HCT116 (cell line): Measurements from ENCODE around the gene MYO1B. TPM values are rescaled to one million over a fixed set of nuclear protein-coding genes. Genes with fewer than 3 reads are reported as not detected.

Source experiments
- ATAC-seq: fragments of 200-7000 bp; cut with Tn5 transposase; 2 replicates; pipeline ENCODE4 v1.9.1; 2020; ENCODE audit warnings: mild to moderate bottlenecking, moderate library complexity
- BruUV-seq: library from RNA; stranded (reverse); fragments of 400-500 nt; replicated peaks from 2 replicates; lab custom pipeline; 2021; lab: Mats Ljungman, UMichigan
- CTCF ChIA-PET: fragments of 300-600 bp; sonication (Branson Sonifier 250); formaldehyde crosslinking; loops from one replicate; lab custom pipeline; 2021; ENCODE audit warnings: antibody characterized with exemption; lab: Charles Lee
- POLR2A ChIA-PET: fragments of 300-600, 350-600 bp; sonication (Branson Sonifier 250); formaldehyde crosslinking; loops from one replicate; lab custom pipeline; 2021; ENCODE audit warnings: antibody characterized with exemption; lab: Charles Lee
- RAD21 ChIA-PET, 2 experiments: fragments of 300-600 bp; sonication (Branson Sonifier 250); formaldehyde crosslinking; loops; one replicate each; lab custom pipeline; 2023; ENCODE audit warnings: low total read pairs in 2 of 2; ENCODE audit not compliant: uncharacterized antibody in 2 of 2, unreplicated experiment in 2 of 2, low non-redundant PET in 1 of 2; lab: Charles Lee
- DNase-seq: peaks from one replicate; pipeline ENCODE4 v3.0.0-alpha.2; 2010; ENCODE audit warnings: low read depth, low spot score
- H2AFZ ChIP-seq: fragments of 200-600 bp; shearing (Covaris generic), sonication (generic); 2 replicates; pipeline ENCODE4 v1.6.1; 2017; ENCODE audit warnings: low read depth, mixed run types, mixed read lengths, antibody characterized with exemption, low read length; ENCODE audit not compliant: poor library complexity, severe bottlenecking
- H3K27ac ChIP-seq: 2 replicates; pipeline ENCODE4 v1.5.1; 2012; ENCODE audit warnings: low read depth, low read length
- H3K27me3 ChIP-seq: fragments of 200-600 bp; sonication (generic); 2 replicates; pipeline ENCODE4 v1.6.1; 2016; ENCODE audit warnings: mixed run types, low read length, mixed read lengths; ENCODE audit not compliant: insufficient read depth
- H3K36me3 ChIP-seq, 2 experiments: fragments of 200-500 bp in 1 of 2; fragments of 200-600 bp in 1 of 2; sonication (Bioruptor generic) in 1 of 2; sonication (generic) in 1 of 2; 2 replicates each; pipeline versions ENCODE4 v1.5.1 to v1.6.1; 2014 to 2016; ENCODE audit warnings: low read length in 2 of 2, inconsistent platforms in 1 of 2, mixed read lengths in 1 of 2, mixed run types in 1 of 2; ENCODE audit not compliant: insufficient read depth in 2 of 2, control insufficient read depth in 1 of 2
- H3K4me1 ChIP-seq, 2 experiments: fragments of 200-600 bp in 1 of 2; sonication (generic) in 1 of 2; 2 replicates each; pipeline versions ENCODE4 v1.5.1 to v1.6.1; 2012 to 2017; ENCODE audit warnings: low read length in 2 of 2, inconsistent platforms in 1 of 2, mild to moderate bottlenecking in 1 of 2, mixed read lengths in 1 of 2, mixed run types in 1 of 2, moderate library complexity in 1 of 2; ENCODE audit not compliant: insufficient read depth in 2 of 2, control insufficient read depth in 1 of 2
- H3K4me2 ChIP-seq: fragments of 200-600 bp; sonication (generic); 2 replicates; pipeline ENCODE4 v1.6.1; 2017; ENCODE audit warnings: mixed run types, low read length, mixed read lengths
- H3K4me3 ChIP-seq, 2 experiments: fragments of 200-600 bp in 1 of 2; sonication (generic) in 1 of 2; replicated peaks in 1 of 2; 2 replicates each; pipeline ENCODE4 v1.5.1; 2011 to 2016; ENCODE audit warnings: low read length in 2 of 2, control low read depth in 1 of 2, low read depth in 1 of 2, mild to moderate bottlenecking in 1 of 2, mixed read lengths in 1 of 2, mixed run types in 1 of 2
- H3K79me2 ChIP-seq: fragments of 200-600 bp; sonication (generic); 2 replicates; pipeline ENCODE4 v1.6.1; 2017; ENCODE audit warnings: mild to moderate bottlenecking, mixed run types, low read length, moderate library complexity, mixed read lengths; ENCODE audit not compliant: insufficient read depth
- H3K9ac ChIP-seq: fragments of 200-600 bp; sonication (generic); 2 replicates; pipeline ENCODE4 v1.6.1; 2016; ENCODE audit warnings: low read length, mixed read lengths
- H3K9me2 ChIP-seq: fragments of 200-600 bp; sonication (generic), shearing (Covaris generic); 2 replicates; pipeline ENCODE4 v1.6.1; 2017; ENCODE audit warnings: mixed run types, mild to moderate bottlenecking, moderate library complexity; ENCODE audit not compliant: insufficient read depth
- H3K9me3 ChIP-seq, 2 experiments: fragments of 200-500 bp in 1 of 2; fragments of 200-600 bp in 1 of 2; sonication (Bioruptor generic) in 1 of 2; sonication (generic) in 1 of 2; 2 replicates each; pipeline ENCODE4 v1.6.1; 2014 to 2017; ENCODE audit warnings: low read length in 2 of 2, mixed read lengths in 2 of 2, inconsistent platforms in 1 of 2, low read depth in 1 of 2, mild to moderate bottlenecking in 1 of 2, mixed run types in 1 of 2, moderate library complexity in 1 of 2; ENCODE audit not compliant: control insufficient read depth in 1 of 2, insufficient read depth in 1 of 2
- H4K20me1 ChIP-seq: fragments of 200-600 bp; sonication (generic), shearing (Covaris generic); 2 replicates; pipeline ENCODE4 v1.6.1; 2017; ENCODE audit warnings: mixed run types, mild to moderate bottlenecking, moderate library complexity; ENCODE audit not compliant: insufficient read depth
- ATF3 ChIP-seq: IDR thresholded peaks from 2 replicates; pipeline ENCODE4 v1.6.1; 2012
- CBX3 ChIP-seq: IDR thresholded peaks from 2 replicates; pipeline ENCODE4 v1.6.1; 2012; ENCODE audit warnings: low read depth
- CEBPB ChIP-seq: IDR thresholded peaks from 2 replicates; pipeline ENCODE4 v1.6.1; 2012; ENCODE audit warnings: low read depth
- EGR1 ChIP-seq: IDR thresholded peaks from 2 replicates; pipeline ENCODE4 v1.6.1; 2012; ENCODE audit warnings: low read depth
- ELF1 ChIP-seq: IDR thresholded peaks from 2 replicates; pipeline ENCODE4 v1.6.1; 2012; ENCODE audit warnings: low read depth, borderline replicate concordance
- FOSL1 ChIP-seq: IDR thresholded peaks from 2 replicates; pipeline ENCODE4 v1.6.1; 2012; ENCODE audit warnings: low read depth
- JUND ChIP-seq: IDR thresholded peaks from 2 replicates; pipeline ENCODE4 v1.6.1; 2012
- RAD21 ChIP-seq: IDR thresholded peaks from 2 replicates; pipeline ENCODE4 v1.6.1; 2012; ENCODE audit warnings: low read depth, mild to moderate bottlenecking
- SP1 ChIP-seq: IDR thresholded peaks from 2 replicates; pipeline ENCODE4 v1.6.1; 2012; ENCODE audit warnings: low read depth
- SRF ChIP-seq: IDR thresholded peaks from 2 replicates; pipeline ENCODE4 v1.6.1; 2012; ENCODE audit warnings: low read depth
- TCF7L2 ChIP-seq: IDR thresholded peaks from 2 replicates; pipeline ENCODE4 v1.7.0; 2011; ENCODE audit warnings: borderline replicate concordance, inconsistent platforms; ENCODE audit not compliant: insufficient read depth, insufficient read length; ENCODE audit errors: extremely low read depth
- ZFX ChIP-seq: fragments of 450-650 bp; IDR thresholded peaks from 2 replicates; pipeline ENCODE4 v1.6.1; 2017
- intact Hi-C: fragments of 100-400 bp; cut with micrococcal nuclease; formaldehyde crosslinking; loops from 2 replicates; pipeline ENCODE4 v1.10.0; 2022
- total RNA-seq: library from RNA; stranded (reverse); gene quantifications from one replicate; pipeline ENCODE4 v1.2.1, GENCODE V29; 2021; ENCODE audit not compliant: unreplicated experiment
- TF ChIP-seq, protein P1 (sequence below), 3 experiments: fragments of 200-600 bp in 1 of 3; sonication (generic) in 1 of 3; IDR thresholded peaks in 2 of 3; conservative IDR thresholded peaks in 1 of 3; 2 replicates each; pipeline ENCODE4 v1.5.1; 2012 to 2017; ENCODE audit warnings: low read depth in 2 of 3, low read length in 2 of 3, antibody characterized with exemption in 1 of 3, borderline replicate concordance in 1 of 3, control low read depth in 1 of 3, mild to moderate bottlenecking in 1 of 3, mixed read lengths in 1 of 3, mixed run types in 1 of 3, moderate library complexity in 1 of 3; ENCODE audit not compliant: insufficient read depth in 1 of 3
- TF ChIP-seq, protein P2 (sequence below): IDR thresholded peaks from 2 replicates; pipeline ENCODE4 v1.6.1; 2012; ENCODE audit warnings: low read depth

MYO1B gene
- total RNA-seq, 1 experiment from 2014 or later: 51.7 TPM

GRCh38 chr2:191451116-191451515 lies 205.9 kb downstream of the MYO1B start:
- ChIA-PET RAD21 (no interaction called here), CTCF (no interaction called here)
- BruUV-seq: no TSS peak
- Histone ChIP-seq H3K9ac (no peak overlapping the region), H3K36me3 (no peaks in the 10 kb centered on the region), H4K20me1 (no peaks in the 10 kb centered on the region), H3K4me2 (no peak overlapping the region), H3K27ac (no peak overlapping the region), H3K9me3 (no peaks in the 10 kb centered on the region), H2AFZ (no peak overlapping the region), H3K27me3 (no peaks in the 10 kb centered on the region)
- DNase-seq (no peak), ATAC-seq (no peak)
- intact Hi-C loops: no loop called here
- TF ChIP-seq CEBPB (no peak), EGR1 (no peak), SP1 (no peak), SRF (no peak), ELF1 (no peak), RAD21 (no peak), ATF3 (no peak), TCF7L2 (no peak)
- TF ChIP-seq, all 23 proteins: peak for 0
- Histone ChIP-seq H3K9me2 (no peaks in the 10 kb centered on the region; the same call in 1 of the 2 replicates), H3K4me3 (no peak overlapping the region), H3K79me2 (no peaks in the 10 kb centered on the region), H3K4me1 (no peaks in the 10 kb centered on the region)
- POLR2A ChIA-PET: no interaction called here

DNA sequence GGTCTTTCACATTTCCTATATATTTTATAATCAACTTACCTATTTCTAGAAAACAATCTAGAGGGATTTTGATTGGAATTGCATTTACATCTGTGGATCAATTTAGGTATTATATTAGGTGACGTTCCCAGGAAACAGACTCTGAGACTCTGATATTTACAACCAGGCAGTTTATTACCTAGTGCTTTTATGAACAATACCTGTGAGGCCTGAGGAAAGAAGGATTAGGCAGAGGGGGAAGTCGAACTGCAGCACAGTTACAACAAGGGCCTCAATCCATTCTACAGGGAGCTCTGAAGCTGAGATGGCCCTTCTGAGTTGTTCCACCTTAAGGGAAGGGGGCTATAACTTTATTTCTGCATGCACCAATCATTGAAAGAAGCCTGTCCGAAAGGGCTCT lies 206.9 kb downstream of the MYO1B start:
- no peak overlapping the region for H2AFZ ChIP-seq
- POLR2A ChIA-PET: no interaction called here
- DNase-seq (no peak), ATAC-seq (no peak)
- no peaks in the 10 kb centered on the region for H3K36me3 ChIP-seq
- H3K9me3 ChIP-seq: no peaks in the 10 kb centered on the region
- no peaks in the 10 kb centered on the region; the same call in 1 of the 2 replicates for H3K9me2 ChIP-seq
- no peaks in the 10 kb centered on the region for H3K79me2 ChIP-seq
- H3K4me3 ChIP-seq: no peak overlapping the region
- H3K27ac ChIP-seq: no peak overlapping the region
- no peaks in the 10 kb centered on the region for H3K4me1 ChIP-seq
- intact Hi-C loops: no loop called here
- no peak overlapping the region for H3K4me2 ChIP-seq
- CTCF ChIA-PET: no interaction called here
- H3K27me3 ChIP-seq: no peaks in the 10 kb centered on the region
- TF ChIP-seq FOSL1 (no peak), CEBPB (no peak), CBX3 (no peak), JUND (no peak), ZFX (no peak), TCF7L2 (no peak)
- TF ChIP-seq, protein P1, sequence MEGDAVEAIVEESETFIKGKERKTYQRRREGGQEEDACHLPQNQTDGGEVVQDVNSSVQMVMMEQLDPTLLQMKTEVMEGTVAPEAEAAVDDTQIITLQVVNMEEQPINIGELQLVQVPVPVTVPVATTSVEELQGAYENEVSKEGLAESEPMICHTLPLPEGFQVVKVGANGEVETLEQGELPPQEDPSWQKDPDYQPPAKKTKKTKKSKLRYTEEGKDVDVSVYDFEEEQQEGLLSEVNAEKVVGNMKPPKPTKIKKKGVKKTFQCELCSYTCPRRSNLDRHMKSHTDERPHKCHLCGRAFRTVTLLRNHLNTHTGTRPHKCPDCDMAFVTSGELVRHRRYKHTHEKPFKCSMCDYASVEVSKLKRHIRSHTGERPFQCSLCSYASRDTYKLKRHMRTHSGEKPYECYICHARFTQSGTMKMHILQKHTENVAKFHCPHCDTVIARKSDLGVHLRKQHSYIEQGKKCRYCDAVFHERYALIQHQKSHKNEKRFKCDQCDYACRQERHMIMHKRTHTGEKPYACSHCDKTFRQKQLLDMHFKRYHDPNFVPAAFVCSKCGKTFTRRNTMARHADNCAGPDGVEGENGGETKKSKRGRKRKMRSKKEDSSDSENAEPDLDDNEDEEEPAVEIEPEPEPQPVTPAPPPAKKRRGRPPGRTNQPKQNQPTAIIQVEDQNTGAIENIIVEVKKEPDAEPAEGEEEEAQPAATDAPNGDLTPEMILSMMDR (IDR thresholded peaks at IDR 0.05 in 2 of 3, conservative IDR thresholded peaks at IDR 0.05 in 1 of 3; ENCODE audit: borderline replicate concordance in 1 of 3, insufficient read depth in 1 of 3, low read depth in 2 of 3, low read length in 2 of 3): no peak
- TF ChIP-seq, protein P2, sequence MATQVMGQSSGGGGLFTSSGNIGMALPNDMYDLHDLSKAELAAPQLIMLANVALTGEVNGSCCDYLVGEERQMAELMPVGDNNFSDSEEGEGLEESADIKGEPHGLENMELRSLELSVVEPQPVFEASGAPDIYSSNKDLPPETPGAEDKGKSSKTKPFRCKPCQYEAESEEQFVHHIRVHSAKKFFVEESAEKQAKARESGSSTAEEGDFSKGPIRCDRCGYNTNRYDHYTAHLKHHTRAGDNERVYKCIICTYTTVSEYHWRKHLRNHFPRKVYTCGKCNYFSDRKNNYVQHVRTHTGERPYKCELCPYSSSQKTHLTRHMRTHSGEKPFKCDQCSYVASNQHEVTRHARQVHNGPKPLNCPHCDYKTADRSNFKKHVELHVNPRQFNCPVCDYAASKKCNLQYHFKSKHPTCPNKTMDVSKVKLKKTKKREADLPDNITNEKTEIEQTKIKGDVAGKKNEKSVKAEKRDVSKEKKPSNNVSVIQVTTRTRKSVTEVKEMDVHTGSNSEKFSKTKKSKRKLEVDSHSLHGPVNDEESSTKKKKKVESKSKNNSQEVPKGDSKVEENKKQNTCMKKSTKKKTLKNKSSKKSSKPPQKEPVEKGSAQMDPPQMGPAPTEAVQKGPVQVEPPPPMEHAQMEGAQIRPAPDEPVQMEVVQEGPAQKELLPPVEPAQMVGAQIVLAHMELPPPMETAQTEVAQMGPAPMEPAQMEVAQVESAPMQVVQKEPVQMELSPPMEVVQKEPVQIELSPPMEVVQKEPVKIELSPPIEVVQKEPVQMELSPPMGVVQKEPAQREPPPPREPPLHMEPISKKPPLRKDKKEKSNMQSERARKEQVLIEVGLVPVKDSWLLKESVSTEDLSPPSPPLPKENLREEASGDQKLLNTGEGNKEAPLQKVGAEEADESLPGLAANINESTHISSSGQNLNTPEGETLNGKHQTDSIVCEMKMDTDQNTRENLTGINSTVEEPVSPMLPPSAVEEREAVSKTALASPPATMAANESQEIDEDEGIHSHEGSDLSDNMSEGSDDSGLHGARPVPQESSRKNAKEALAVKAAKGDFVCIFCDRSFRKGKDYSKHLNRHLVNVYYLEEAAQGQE: no peak
- H4K20me1 ChIP-seq: no peaks in the 10 kb centered on the region
- RAD21 ChIA-PET: no interaction called here
- H3K9ac ChIP-seq: no peak overlapping the region
- no TSS peak for BruUV-seq
